GM23338 (cell line): ENCODE results near the gene RTEL1.

Experiments used
- EZH2 ChIP-seq: fragments of 200-600 bp; sonication (generic); IDR thresholded peaks from one replicate; pipeline ENCODE4 v1.8.0; 2017; ENCODE audit warnings: antibody characterized with exemption, mild to moderate bottlenecking, low read depth; ENCODE audit not compliant: unreplicated experiment
- EZH2phosphoT487 ChIP-seq: fragments of 200-600 bp; sonication (generic); IDR thresholded peaks from one replicate; pipeline ENCODE4 v1.8.1; 2018; ENCODE audit warnings: antibody characterized with exemption; ENCODE audit not compliant: unreplicated experiment
- POLR2AphosphoS5 ChIP-seq: IDR thresholded peaks from 2 replicates; pipeline ENCODE4 v1.6.1; 2016; ENCODE audit warnings: antibody characterized with exemption, low read depth
- REST ChIP-seq: IDR thresholded peaks from one replicate; pipeline ENCODE4 v1.6.1; 2018; ENCODE audit warnings: antibody characterized with exemption; ENCODE audit not compliant: unreplicated experiment
- TF ChIP-seq, protein P1 (sequence below), 2 experiments: fragments of 200-600 bp in 1 of 2; sonication (generic) in 1 of 2; conservative IDR thresholded peaks; 2 replicates each; pipeline versions ENCODE4 v1.5.1 to v1.6.1; 2016 to 2017; ENCODE audit warnings: antibody characterized with exemption in 2 of 2, low read depth in 2 of 2, mild to moderate bottlenecking in 2 of 2, moderate library complexity in 1 of 2

GRCh38 chr20:63681609-63682142 lies 23.6 kb downstream of the RTEL1 start:
- TF ChIP-seq, protein P1, sequence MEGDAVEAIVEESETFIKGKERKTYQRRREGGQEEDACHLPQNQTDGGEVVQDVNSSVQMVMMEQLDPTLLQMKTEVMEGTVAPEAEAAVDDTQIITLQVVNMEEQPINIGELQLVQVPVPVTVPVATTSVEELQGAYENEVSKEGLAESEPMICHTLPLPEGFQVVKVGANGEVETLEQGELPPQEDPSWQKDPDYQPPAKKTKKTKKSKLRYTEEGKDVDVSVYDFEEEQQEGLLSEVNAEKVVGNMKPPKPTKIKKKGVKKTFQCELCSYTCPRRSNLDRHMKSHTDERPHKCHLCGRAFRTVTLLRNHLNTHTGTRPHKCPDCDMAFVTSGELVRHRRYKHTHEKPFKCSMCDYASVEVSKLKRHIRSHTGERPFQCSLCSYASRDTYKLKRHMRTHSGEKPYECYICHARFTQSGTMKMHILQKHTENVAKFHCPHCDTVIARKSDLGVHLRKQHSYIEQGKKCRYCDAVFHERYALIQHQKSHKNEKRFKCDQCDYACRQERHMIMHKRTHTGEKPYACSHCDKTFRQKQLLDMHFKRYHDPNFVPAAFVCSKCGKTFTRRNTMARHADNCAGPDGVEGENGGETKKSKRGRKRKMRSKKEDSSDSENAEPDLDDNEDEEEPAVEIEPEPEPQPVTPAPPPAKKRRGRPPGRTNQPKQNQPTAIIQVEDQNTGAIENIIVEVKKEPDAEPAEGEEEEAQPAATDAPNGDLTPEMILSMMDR (conservative IDR thresholded peaks at IDR 0.05; ENCODE audit: low read depth in 2 of 2), result no peak
- TF ChIP-seq EZH2 (no peak), REST (no peak), POLR2AphosphoS5 (no peak), EZH2phosphoT487 (no peak)
